AG04449 (cell line): ENCODE data around the gene KLHL29.
A peak's percentile ranks its signal among the peaks of the same experiment; 100 is the strongest.

Experiments used
- CTCF ChIA-PET: fragments of 350-600 bp; formaldehyde crosslinking; extraction: SDS; loops from one replicate; lab custom pipeline; 2021; ENCODE audit warnings: antibody characterized with exemption; lab: Yijun Ruan, JAX
- POLR2A ChIA-PET: fragments of 400-600, 350-600 bp; formaldehyde crosslinking; extraction: SDS; loops from one replicate; lab custom pipeline; 2020; ENCODE audit warnings: antibody characterized with exemption, inconsistent platforms; lab: Yijun Ruan, JAX
- DNase-seq: peaks from one replicate; pipeline ENCODE4 v3.0.0-alpha.2; 2010; ENCODE audit warnings: low read depth, low spot score
- H3K4me3 ChIP-seq: 2 replicates; pipeline ENCODE4 v1.5.1; 2011; ENCODE audit warnings: low read depth, mild to moderate bottlenecking, control low read depth, low read length
- CTCF ChIP-seq: IDR thresholded peaks from one replicate; pipeline ENCODE4 v1.5.1; 2011; ENCODE audit warnings: mild to moderate bottlenecking, moderate library complexity, low read length, control low read depth, inconsistent platforms; ENCODE audit not compliant: insufficient read depth; ENCODE audit errors: missing control alignments

The KLHL29 gene

GRCh38 chr2:23637011-23637778 is 252.2 kb downstream of the KLHL29 start:
- H3K4me3 ChIP-seq = no peak overlapping the region
- no peak for TF ChIP-seq CTCF
- POLR2A ChIA-PET = no interaction called here
- CTCF ChIA-PET = interaction anchor here (1.1 to 2.9 kb wide), 5 partner anchors 9 to 124 kb away, joined by 3 to 15 read pairs (median 6); no protein-coding TSS in a partner anchor
- peak; percentile 54 for DNase-seq

- DNase-seq = no peak
- ChIA-PET POLR2A (no interaction called here), CTCF (interaction anchor here (1.7 kb wide), 1 partner anchor 13 kb away, joined by 4 read pairs; no protein-coding TSS in a partner anchor)
- TF ChIP-seq CTCF = no peak
- no peak overlapping the region for H3K4me3 ChIP-seq
Measured at GRCh38 chr2:23639406-23639982, 254.5 kb downstream of the KLHL29 start.

DNA sequence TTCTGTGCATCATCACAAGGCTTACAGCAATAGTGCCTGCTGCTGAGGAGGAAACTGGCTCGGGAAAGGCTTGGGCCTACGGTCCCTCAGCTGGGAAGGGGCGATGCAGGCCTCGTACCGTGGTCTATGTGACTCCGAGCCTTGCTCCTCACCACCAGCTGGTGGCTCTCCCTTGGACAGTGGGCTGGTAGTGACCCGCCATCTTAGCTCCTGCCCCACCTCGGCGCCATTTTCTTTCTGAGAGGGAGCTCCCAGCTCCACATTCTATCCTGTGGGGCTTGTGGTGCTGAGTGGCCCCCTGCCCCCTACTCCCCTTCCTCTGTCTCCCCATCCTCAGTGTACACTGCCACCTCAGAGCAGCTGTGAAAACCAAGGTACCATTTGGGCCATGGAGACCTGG is 255.7 kb downstream of the KLHL29 start:
- ChIA-PET CTCF (interaction anchor here (0.9 to 1.7 kb wide), 2 partner anchors 14 to 23 kb away, joined by 3 to 4 read pairs; no protein-coding TSS in a partner anchor), POLR2A (no interaction called here)
- DNase-seq = no peak

GRCh38 chr2:23642516-23642915 is 257.5 kb downstream of the KLHL29 start:
- CTCF ChIA-PET = no interaction called here
- no peak for DNase-seq
- POLR2A ChIA-PET = no interaction called here
- TF ChIP-seq CTCF = no peak
- no peak overlapping the region for H3K4me3 ChIP-seq

More for the DNA sequence above, 255.7 kb downstream of the KLHL29 start:
- no peak overlapping the region for H3K4me3 ChIP-seq
- no peak for TF ChIP-seq CTCF

DNA sequence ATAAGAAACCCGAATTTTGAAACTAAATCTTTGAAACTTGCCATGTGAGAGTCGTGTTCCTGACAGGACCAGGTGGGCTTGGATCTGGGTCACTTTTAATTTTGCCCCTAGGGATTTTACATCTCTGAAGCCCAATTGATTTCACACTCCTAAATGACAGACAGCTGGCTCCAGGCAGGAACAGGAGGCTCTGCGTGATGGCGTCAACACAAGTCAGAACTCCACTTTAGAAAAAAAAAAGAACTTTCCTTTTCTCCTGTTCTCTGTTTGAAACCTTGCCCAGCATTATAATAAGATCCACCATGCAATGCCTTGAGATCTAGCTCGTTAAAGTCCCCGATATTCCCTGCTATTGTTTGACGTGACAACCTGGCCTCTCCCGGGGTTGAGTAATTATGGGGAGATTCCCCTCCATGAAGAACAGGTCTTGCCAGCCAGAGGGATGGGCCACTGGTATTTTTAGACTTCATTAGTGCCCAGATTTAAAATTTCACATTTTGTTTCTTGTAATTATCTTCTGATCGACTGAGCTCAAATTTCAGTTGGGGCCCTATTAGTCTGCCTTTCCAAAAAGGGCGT is 260.3 kb downstream of the KLHL29 start:
- DNase-seq = no peak
- ChIA-PET POLR2A (no interaction called here), CTCF (interaction anchor here (1.2 to 1.3 kb wide), 2 partner anchors 9 to 28 kb away, joined by 3 read pairs; no protein-coding TSS in a partner anchor)
- no peak overlapping the region for H3K4me3 ChIP-seq
- no peak for TF ChIP-seq CTCF

DNA sequence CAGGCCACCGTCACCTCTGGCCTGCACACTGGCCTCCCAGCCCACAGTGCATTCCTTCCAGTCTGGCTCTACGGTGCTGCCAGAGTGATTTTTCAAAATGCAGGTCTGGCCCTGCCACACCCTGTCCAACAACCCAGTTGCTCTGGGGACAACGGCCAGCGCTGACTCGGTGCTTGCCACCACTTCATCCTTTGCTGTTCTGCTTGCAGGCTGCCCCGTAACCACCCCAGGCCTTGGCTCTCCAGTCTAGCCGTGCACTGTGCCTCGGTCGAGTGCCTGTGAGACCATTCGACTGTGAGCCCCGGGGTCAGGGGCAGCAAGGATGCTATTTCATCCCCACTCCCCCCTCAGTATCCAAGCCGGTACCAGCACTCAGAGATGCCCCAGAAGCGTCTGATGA is 262.6 kb downstream of the KLHL29 start:
- ChIA-PET CTCF (interaction anchor here (1.4 kb wide), 1 partner anchor 15 kb away, joined by 3 read pairs; no protein-coding TSS in a partner anchor), POLR2A (no interaction called here)
- TF ChIP-seq CTCF = no peak

More for the DNA sequence above, 262.6 kb downstream of the KLHL29 start:
- no peak for DNase-seq
- no peak overlapping the region for H3K4me3 ChIP-seq
